Sciatic nerve (tissue), 2 donors: ENCODE results near the gene CA7. TPM values are rescaled to one million over a fixed set of nuclear protein-coding genes. Genes with fewer than 3 reads are reported as not detected.

ENCODE experiments used
- ATAC-seq: fragments of 200-7000 bp; cut with Tn5 transposase; one replicate; pipeline ENCODE4 v1.9.1; 2020; ENCODE audit warnings: mild to moderate bottlenecking, moderate library complexity
- DNase-seq: peaks from one replicate; pipeline ENCODE4 v3.0.0-alpha.2; 2020; ENCODE audit warnings: low spot score
- intact Hi-C: fragments of 100-400 bp; cut with DNase I; formaldehyde crosslinking; loops from one replicate; pipeline ENCODE4 v1.14.2; 2022
- total RNA-seq: library from RNA; stranded (reverse); fragmentation: NEBNext Ultra II Directional; extraction: Animal tissue kit (Norgen Biotek cat#: 25700); gene quantifications from one replicate; pipeline ENCODE4 v1.2.1, GENCODE V29; 2021
- donor health status: DM: no; HTN: no; CAD: no.
- donor health status: DM: no; HTN: no; CAD: no.

Gene CA7
- not detected for total RNA-seq

DNA sequence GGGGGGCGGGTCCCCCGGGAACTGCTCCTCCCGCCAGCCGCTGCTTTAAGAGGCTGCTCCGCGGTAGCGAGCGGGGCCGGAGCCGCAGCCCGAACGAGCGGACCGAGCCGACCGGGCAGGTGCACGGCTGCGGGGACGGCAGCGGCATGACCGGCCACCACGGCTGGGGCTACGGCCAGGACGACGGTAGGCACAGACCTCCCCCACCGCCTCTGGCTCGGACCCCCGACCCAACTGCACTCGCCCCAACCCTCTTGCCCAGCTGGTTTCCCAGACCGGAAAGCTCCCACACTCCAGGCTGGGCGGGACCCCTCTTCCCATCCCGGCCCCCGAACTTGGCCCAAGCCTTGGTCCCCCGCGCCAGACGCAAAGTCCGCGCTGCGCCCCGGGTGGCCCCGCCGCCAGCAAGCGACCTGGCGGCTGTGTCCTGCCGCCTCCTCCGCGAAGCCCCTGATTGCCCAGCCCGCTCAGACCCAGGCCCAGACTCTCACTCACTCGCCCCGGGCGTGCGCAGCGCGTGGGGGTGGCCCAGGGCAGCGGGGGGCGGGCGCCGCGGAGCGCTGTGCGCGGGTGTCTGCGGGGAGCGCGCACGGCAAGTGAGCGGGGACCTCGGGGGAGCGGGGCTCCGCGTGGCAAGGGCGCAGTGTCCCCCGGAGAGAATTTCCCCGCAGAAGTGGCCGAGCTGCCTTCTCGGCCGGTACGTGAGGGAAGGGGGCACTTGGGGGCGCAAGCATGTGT, at the start of gene CA7:
Gene CA7, plus strand, starts transcription at position 73 of the 738 bp plus-strand sequence. Its CDS starts 74 bp downstream, at position 147.
- DNase-seq, result peak; percentile 51
- intact Hi-C loops, result no loop called here
- no peak for ATAC-seq

DNA sequence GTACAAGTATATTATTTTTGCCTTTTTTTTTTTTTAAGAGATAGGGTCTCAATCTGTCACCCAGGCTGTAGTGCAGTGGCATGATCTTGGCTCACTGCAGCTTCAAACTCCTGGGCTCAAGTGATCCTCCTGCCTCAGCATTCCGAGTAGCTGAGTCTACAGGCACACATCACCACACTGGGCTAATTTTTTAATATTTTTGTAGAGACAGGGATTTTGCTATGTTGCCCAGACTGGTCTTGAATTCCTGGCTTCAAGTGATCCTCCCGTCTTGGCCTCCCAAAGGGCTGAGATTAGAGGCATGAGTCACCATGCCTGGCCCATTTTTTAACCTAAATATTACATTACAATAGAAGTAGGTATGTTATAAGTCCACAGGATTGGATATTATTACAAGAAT, 46.1 kb upstream of the CA7 start:
- ATAC-seq (no peak), DNase-seq (no peak)
- intact Hi-C loops, result no loop called here

GRCh38 chr16:66800856-66801255, 43.4 kb upstream of the CA7 start:
- DNase-seq, result no peak

GRCh38 chr16:66801320-66802105, 42.7 kb upstream of the CA7 start, which contains the start of gene TERB1:
TSS of gene TERB1 (minus strand) at chr16:66801584. CDS start at chr16:66796798, 4,786 bp downstream.
- intact Hi-C loops, result no loop called here
- DNase-seq (no peak), ATAC-seq (no peak)

More at GRCh38 chr16:66800856-66801255, 43.4 kb upstream of the CA7 start:
- no peak for ATAC-seq
- intact Hi-C loops, result no loop called here

- DNase-seq (no peak), ATAC-seq (no peak)
- intact Hi-C loops, result no loop called here
Observed at GRCh38 chr16:66802159-66802558, 42.1 kb upstream of the CA7 start.

DNA sequence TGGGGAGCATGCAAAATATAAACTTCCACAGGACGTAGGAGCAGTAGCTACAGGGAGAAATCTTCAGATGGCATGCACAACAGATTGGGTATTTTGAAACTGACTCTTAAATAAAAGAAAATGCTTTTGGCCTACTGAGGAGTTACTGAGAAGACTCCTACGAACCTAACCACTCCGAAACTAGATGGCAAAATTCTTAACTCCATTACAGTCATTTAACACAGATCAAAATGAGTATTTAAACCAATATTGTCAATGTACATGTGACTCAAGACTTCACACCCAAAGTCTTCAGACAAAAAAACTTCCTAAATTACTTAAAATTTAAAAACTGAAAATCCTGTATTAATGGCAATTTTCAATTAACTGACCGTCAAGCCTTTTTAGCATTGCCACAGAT, 34.4 kb upstream of the CA7 start:
- intact Hi-C loops, result no loop called here
- DNase-seq (no peak), ATAC-seq (no peak)

- intact Hi-C loops, result no loop called here
- DNase-seq, result no peak
Observed at GRCh38 chr16:66810391-66810790, 33.8 kb upstream of the CA7 start.

GRCh38 chr16:66811043-66811442, 33.2 kb upstream of the CA7 start:
- DNase-seq, result no peak
- intact Hi-C loops, result no loop called here
- ATAC-seq, result no peak

More at GRCh38 chr16:66810391-66810790, 33.8 kb upstream of the CA7 start:
- ATAC-seq, result no peak

- no peak for DNase-seq
- ATAC-seq, result no peak
- intact Hi-C loops, result no loop called here
Observed at GRCh38 chr16:66814734-66815133, 29.5 kb upstream of the CA7 start.

- DNase-seq (no peak), ATAC-seq (no peak)
- intact Hi-C loops, result no loop called here
Observed at GRCh38 chr16:66824006-66824405, 20.2 kb upstream of the CA7 start.

DNA sequence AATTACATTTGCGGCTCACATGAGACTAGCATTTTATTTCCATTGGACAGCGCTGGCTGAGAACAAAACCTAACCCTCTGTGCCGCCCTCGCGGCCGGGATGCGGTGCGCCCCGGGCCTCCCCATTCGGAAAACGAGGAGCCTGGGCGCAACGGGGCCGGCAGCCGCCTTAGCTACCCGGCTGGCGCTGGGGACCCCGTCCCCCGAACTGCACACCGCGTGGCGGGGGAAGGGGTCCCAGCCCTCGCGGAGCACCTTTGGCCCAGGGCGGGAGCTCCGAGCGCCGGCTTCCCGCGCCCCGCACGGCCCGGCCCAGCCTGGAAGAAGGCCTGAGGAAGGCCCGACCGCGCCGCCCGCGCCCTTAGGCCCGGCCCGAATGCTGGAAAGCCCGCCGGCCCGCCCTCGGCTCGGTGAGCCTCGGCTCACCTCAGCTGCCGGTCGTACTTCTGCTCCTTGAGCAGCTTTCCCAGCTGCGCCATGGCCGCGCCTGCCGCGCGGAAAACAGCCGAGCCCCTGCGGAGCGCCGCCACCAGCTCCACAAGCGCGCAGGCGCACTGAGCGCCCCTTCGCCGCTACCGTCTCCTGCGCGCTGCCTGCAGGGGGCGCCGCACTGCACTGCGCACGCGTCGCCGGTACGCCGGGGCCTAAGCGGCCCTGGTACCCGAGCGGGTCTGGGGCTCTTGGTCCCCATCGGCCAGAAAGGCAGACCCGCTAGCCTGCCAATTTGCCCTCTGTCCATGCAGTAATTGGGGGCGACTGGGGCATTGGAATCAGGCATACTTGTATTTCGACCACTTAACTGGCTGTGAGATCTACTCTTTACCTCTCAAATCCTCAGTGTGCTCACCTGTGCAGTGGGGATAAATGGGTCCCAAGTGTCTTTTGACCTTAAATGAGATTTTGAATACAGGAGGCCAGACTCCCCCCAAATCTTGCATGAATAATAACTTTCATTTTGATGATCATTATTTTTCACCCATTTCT, 13.5 kb upstream of the CA7 start, which contains the start of gene NAE1:
Gene NAE1, minus strand, starts transcription at position 555 of the 983 bp plus-strand sequence. Its CDS starts 77 bp downstream, at position 478.
- intact Hi-C loops, result no loop called here
- ATAC-seq (peak; percentile 97), DNase-seq (peak; percentile 91)

- intact Hi-C loops, result no loop called here
- DNase-seq (no peak), ATAC-seq (no peak)
Observed at GRCh38 chr16:66832190-66832589, 12.0 kb upstream of the CA7 start.

DNA sequence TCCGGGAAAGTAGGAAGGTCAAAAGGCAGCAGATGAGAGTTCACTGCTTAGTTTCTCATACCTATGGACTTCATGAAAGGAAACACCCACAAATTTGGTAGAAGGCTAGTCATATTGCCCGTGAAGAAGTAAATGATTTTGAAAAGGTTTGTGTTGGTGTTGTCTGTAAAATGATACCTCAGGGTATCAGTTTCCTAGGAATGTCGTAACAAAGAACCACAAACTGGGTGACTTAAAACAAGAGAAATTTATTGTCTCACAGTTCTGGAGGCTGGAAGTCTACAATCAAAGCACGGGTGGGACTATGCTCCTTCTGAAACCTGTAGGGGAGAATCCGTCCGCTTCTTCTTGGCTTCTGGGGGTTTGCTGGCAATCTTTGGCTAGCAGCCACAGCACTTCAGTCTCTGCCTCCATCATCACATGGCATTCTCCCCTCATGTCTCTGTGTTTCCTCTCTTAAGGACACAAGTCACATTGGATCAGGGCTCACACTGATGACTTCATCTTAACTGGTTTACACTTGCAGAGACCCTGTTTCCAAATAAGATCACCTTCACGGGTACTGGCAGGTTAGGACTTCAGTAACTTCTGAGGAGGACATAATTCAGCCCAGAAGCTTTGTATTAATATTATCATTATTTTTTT, 11.4 kb upstream of the CA7 start:
- intact Hi-C loops, result no loop called here
- ATAC-seq, result no peak
- DNase-seq, result no peak

GRCh38 chr16:66834746-66835145, 9.5 kb upstream of the CA7 start:
- no peak for ATAC-seq
- intact Hi-C loops, result no loop called here
- DNase-seq, result no peak

DNA sequence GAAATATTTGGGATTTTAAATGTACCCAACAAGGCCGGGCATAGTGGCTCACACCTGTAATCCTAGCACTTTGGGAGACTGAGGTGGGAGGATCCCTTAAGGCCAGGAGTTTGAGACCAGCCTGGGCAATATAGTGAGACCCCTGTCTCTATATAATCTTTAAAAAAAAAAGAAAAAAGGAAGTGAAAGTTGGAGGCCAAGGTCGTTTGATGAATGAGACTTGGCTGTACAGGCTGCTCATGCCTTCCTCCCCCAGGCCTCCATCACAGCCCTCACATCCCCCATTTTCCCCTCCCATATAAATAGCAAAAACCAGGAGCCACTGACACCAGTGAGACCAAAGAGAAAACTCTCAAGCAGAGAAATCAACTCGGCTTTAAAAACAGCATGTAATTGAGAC, 3.3 kb upstream of the CA7 start:
- intact Hi-C loops, result no loop called here
- no peak for ATAC-seq
- DNase-seq, result no peak

DNA sequence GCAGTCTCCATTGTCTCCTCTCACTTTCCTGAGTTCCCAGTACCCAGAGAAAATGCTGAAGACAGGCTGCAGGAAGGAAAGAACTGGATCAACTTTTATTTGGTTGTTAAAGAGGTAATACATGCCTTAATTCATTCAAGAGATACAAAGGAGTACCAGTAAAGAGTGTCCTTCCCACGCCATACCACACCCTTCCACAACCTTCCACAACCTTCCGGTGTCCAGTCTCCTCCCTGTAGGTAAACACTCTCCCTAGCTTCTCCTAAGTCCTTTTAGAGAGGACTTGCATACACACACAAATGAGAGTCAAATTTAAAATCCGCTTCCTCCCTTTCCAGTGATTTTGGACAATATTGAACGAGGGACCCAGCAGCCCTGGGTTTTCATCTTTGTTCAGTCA, 2.8 kb upstream of the CA7 start:
- intact Hi-C loops, result no loop called here
- peak; percentile 7 for DNase-seq
- ATAC-seq, result no peak

GRCh38 chr16:66842765-66843164, 1.4 kb upstream of the CA7 start:
- DNase-seq, result peak; percentile 54
- intact Hi-C loops, result no loop called here

GRCh38 chr16:66843191-66843590, 1.0 kb upstream of the CA7 start:
- ATAC-seq, result no peak
- DNase-seq, result peak; percentile 30
- intact Hi-C loops, result no loop called here

More at GRCh38 chr16:66842765-66843164, 1.4 kb upstream of the CA7 start:
- no peak for ATAC-seq

DNA sequence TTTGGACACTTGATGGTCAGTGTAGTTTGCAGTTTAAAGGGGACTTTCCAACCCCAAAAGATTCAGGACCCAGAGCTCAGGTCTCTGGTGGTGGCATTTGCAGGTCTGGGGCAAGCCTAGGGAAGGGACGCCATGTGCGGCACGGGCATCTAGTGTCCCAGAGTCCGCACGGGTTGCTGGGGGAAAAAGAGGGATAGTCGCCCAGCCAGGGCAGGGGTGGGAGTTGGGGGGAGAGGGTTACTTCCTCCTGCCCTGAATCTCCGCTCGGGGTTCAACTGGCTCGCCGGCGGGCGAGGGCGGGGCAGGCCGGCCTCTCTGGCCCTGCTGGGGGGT, 239 bp upstream of the CA7 start:
- intact Hi-C loops, result no loop called here
- ATAC-seq (no peak), DNase-seq (no peak)
